ENCODE measurements around the gene RAPGEF2.

RAPGEF2 gene

DNA sequence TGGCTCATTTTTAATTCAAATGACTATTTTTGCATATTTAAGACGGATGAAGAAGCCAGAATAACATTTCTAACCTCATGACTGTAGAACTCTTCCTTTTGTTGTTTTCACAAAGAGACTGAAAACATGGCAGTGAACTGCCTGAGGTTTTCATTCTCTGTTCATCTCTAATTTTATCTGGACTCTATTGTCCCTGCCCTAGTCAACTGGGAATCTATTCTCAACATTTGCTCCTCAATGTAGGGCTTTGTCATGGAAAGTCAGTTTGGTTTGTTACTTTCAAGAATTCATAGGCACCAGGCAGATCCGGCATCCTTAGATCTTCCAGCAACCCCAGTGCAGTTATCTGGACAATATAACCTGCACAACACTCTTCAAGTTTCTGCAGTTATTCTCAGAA, 277.0 kb downstream of the RAPGEF2 start:
- DNase-seq: no peak

DNA sequence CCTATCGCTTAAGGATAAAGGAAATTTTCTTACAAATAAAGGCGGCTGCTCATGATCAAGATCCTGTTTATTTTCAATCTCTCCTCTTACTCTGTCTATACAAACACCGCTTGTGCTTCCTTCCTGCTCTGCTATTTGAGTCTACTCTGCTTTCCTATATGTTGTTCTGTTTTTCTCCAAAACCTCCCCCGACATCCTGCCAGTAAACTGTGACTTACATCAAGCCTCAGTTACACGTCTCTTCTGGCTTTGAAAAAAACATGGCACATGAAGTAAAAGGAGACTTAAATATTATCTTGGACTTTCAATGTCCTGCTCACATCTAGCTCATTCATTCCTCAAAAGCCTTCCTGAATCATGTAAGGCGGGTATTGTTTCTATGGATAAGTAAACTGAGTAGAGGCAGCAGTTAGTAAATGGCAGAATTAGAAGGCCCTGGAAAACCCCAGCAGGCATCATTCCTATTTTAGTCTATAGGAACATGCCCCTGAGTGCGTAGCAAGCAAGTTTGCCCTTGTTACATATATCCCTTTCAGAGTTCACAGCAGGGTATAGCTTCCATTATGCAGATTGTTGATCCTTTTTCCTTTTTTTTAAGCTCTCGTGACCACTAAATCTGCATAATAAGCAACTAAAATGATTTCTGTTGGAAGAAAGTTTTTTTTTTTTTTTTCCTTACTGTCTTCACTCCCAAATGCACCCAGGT, 280.1 kb downstream of the RAPGEF2 start:
- no peak for DNase-seq

DNA sequence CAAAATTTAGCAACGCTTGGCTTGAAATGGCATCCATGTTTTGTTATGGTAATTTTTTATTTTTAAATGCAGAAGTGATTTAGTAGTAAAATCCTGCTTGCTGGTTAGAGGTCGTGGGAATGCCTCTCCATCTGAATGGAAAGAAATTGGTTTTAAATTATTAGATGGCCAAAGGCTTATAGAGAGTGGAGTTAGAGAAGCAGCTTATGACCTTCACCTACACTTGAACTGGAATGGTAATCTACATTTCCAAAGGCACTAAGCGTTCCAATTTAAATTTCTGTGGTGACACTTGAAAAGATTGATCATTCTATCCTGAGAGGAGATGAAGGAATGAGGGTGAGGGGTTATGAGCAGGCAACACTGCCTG, 280.7 kb downstream of the RAPGEF2 start:
- no peak for DNase-seq

DNA sequence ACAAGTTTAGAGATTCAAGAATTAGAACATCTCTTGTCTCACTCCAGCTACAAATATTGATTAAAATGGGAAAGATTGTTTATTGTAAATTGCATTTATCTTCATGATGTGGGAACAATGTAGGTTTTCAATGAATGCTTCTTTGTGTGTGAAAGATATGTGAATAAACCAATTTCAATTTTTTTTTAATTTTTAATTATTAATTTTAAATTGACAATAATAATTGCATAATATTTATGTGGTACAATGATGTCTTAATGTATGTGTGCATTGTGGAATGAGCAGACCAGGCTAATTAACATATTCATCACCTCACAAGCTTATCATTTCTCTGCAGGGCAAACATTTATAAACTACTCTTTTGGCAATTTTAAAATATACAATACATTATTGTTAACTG, 281.1 kb downstream of the RAPGEF2 start:
- DNase-seq: no peak

DNA sequence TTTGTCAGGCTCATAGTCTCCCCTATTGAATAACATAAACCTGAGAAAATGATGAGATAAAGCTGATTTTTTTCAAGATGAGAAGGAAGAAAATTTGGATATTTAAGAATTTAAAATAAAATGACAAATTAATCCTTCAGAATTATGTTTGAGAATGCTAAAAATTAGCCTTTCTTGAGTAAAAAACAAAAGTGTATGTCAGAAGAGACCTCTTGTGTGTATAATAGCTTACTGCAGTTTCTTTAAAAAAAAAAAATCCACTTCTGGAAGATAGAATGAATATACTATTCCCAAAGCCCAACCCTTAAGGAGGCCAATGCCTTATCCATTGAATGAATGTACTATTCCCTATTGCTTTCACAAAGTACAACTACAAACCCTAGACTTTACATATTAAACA, 281.8 kb downstream of the RAPGEF2 start:
- no peak for DNase-seq

DNA sequence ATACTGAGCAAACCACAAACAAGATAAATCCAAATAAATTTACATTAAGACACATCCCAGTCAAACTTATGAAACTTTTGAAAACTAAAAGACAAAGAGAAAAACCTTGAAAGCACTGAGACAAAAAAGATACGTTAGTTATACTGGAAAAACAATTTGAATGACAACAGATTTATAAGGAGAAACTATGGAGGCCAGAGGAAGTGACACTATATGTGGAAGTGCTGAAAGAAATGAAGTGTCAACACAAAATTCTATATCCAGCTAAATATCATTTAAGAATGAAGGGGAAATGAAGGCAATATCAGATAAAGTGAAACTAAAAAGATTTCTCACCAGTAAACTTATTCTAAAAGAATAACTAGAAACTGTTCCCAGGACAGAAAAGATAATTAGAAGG, 283.7 kb downstream of the RAPGEF2 start:
- DNase-seq: no peak

DNA sequence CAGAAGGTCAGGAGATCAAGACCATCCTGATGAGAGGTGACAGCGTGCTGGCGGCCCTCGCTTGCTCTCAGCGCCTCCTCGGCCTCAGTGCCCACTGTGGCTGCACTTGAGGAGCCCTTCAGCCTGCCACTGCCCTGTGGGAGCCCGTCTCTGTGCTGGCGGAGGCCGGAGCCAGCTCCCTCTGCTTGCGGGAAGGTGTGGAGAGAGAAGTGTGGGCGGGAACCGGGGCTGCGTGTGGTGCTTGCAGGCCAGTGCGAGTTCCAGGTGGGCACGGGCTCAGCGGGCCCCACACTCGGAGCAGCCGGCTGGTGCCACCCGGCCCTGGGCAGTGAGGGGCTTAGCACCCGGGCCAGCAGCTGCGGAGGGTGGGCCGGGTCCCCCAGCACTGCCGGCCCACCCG, 286.9 kb downstream of the RAPGEF2 start:
- no peak for DNase-seq

DNA sequence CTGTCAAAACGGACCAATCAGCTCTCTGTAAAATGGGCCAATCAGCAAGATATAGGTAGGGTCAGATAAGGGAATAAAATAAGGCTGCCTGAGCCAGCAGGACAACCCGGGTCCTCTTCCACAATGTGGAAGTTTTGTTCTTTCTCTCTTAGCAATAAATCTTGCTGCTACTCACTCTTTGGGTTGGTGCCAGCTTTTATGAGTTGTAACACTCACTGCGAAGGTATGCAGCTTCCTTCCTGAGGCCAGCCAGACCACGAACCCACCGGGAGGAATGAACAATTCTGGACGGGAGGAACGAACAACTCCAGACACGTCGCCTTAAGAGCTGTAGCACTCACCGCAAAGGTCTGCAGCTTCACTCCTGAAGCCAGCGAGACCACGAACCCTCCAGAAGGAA, 287.8 kb downstream of the RAPGEF2 start:
- no peak for DNase-seq

DNA sequence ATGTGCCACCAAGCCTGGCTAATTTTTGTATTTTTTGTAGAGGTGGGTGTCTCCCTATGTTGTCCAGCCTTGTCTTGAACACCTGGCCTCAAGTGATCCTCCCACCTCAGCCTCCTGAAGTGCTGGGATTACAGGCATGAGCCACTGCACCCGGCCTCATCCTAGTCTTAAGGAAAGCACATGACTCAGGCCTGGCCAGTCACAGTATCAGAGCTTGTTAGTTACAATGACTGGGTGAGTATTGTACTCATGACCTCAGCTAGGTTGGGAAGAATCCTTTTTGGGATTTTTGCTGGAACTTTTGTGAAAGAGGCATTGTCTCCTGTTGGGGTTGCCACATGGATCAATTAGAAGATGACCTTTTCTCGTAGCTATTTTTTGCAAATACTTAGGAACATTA, 292.8 kb downstream of the RAPGEF2 start:
- DNase-seq: no peak

DNA sequence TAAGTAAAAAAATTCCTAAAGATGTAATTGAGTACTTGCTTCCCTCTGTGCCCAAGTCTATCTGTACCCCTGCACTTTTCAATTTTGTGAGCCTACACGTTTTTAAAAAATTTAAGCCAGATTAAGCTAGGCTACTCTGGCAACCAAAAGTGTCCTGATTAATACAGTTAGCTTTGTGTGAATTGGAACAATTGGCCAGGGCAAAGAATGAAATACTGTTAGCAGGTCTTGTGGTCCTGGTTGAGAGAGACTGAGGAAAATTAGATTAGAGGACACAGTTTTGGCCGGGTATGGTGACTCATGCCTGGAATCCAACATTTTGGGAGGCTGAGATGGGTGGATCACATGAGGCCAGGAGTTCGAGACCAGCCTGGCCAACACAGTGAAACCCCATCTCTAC, 293.3 kb downstream of the RAPGEF2 start:
- DNase-seq: no peak

DNA sequence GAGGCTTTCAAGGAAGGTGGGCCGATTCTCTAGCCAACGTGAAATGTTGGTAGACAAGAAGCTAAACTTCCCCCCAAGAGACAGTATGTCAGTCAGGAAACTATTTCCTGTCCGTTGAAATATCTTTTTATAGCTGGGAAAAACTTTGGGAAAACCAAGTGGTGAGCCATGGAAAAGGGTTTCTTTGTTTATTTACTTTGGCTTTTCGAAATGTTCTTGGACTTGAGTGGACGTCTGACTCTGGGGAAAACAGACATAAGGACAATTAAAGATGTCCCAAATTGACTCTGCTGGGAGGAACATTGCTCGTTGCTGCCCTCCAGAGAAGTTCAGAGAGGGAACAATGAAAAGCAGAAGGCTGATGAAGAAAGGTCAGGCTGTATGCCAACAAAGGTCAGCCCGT, 295.4 kb downstream of the RAPGEF2 start:
- DNase-seq: no peak

DNA sequence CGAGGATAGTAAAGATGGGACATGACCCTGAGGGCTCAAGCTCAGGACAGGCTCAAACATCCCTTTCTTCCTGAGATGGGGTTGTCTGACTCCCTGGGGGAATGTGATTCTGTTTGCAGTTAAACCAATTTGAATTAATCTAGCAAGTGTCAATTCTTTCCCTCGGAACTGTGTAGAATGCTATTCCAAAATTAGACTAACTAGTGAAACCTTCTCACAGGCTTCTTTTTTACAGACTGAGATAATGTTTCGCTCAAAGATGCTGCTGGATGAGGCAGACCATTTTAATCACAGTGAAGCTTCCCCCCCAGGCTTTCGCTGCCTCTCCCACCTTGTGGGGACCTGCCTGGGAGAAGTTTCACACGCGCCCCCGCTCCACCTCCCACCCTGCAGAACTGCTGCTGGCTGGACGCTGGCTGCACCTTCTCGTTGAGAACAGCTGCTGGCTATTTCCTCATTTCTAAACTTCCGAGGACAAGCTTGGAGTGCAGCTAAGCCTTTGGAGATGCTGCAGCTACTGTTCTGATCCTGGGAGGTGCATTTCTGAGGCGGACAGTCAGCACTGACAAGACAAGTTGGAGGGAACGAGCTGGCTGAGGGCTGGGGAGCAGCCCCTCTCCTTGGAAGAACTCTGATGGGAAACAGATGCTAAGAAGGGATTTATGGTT, 297.8 kb downstream of the RAPGEF2 start:
- DNase-seq: no peak

DNA sequence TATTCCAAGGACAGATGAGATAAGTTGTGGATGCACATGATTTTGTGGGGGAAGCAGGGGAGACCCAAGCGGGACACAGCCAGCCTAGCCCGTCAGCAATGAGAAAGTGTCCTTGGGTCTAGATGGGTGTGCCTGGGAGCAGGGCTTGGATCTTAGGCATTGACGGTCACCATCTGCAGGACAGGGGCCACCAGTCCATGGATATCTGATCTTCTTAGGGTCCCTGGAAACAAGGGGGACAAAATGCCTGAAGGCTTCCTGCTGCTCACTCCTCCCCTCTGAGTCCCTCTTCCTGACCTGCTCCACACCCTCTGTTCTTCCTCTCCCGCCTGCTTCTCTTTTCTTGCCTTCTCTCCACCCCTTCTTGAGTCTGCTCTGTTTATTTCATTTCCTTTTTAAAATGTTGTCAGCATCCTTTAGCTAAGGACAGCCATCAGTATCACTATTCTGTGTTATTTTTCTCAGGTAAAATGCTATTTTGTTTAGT, 298.4 kb downstream of the RAPGEF2 start:
- DNase-seq: no peak

DNA sequence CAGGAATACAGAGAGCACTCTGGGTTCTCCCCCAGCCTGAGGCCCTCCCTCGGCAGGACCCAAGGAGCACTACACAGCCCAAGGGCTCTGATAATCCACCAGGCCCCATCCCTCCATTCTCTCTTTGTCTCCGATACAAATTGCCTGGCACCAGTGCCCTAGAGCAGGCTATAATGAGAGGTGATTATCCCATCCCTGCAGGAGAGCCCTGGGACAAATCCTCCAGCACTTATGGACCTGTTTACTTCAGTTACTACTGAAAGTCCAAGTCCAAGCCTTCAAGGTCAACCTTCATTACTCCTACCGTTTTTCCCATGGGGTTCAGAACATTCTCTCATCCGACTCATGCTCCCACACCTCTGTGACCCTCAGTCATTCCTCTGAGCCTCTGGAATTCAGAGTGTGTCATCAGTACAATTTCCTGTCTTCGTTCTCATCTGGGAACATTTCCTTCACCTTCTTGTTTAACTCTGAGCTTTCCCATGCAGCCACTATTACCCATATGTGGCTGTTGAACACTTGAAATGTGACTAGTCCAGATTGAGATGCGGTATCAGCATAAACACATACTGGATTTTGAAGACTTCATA, 299.0 kb downstream of the RAPGEF2 start:
- no peak for DNase-seq
